Measurements from ENCODE around the gene TARS3. TPM values are rescaled to one million over a fixed set of nuclear protein-coding genes. Genes with fewer than 3 reads are reported as not detected.

Gene TARS3
- total and polyA plus RNA-seq, 8 donors = 4.4 to 9.3 (median 7.4) TPM

DNA sequence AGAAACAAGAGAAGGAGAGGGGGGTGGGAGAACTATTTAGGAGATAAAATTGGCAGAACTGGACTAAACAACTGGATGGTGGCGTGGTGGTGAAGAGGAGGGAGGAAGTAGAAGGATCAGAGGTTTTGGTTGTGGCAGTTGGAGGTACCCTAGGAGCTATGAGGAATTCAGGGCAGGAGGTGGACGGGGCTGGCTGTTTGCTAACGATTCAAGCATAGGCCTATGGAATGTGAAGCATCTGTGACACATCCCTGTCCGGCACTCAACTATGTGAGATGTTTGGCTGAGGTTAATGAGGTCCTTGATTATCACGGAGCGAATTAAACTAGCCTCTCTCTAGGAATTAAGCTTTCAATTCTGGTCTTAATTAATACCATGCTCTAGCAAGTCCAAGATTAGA is 13.5 kb downstream of the TARS3 start:
- Histone ChIP-seq H3K9me3 (no peaks in the 10 kb centered on the region), H3K36me3 (peaks cover 0 to 31% (median 6%) of the 10 kb centered on the region in 3 donors), H3K4me3 (no peak overlapping the region), H3K27me3 (no peaks in the 10 kb centered on the region), H3K27ac (no peak overlapping the region), H3K4me1 (no peaks in the 10 kb centered on the region)
- TF ChIP-seq, protein P1, sequence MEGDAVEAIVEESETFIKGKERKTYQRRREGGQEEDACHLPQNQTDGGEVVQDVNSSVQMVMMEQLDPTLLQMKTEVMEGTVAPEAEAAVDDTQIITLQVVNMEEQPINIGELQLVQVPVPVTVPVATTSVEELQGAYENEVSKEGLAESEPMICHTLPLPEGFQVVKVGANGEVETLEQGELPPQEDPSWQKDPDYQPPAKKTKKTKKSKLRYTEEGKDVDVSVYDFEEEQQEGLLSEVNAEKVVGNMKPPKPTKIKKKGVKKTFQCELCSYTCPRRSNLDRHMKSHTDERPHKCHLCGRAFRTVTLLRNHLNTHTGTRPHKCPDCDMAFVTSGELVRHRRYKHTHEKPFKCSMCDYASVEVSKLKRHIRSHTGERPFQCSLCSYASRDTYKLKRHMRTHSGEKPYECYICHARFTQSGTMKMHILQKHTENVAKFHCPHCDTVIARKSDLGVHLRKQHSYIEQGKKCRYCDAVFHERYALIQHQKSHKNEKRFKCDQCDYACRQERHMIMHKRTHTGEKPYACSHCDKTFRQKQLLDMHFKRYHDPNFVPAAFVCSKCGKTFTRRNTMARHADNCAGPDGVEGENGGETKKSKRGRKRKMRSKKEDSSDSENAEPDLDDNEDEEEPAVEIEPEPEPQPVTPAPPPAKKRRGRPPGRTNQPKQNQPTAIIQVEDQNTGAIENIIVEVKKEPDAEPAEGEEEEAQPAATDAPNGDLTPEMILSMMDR (IDR thresholded peaks at IDR 0.05) = no peak
- DNase-seq (no peak), FAIRE-seq (no peak), ATAC-seq (no peak)
- 81 to 84% methylated on average over 6 of the region's 6 CpGs for WGBS, 2 donors
- intact Hi-C loops (cut with DNase I) = no loop called here

DNA sequence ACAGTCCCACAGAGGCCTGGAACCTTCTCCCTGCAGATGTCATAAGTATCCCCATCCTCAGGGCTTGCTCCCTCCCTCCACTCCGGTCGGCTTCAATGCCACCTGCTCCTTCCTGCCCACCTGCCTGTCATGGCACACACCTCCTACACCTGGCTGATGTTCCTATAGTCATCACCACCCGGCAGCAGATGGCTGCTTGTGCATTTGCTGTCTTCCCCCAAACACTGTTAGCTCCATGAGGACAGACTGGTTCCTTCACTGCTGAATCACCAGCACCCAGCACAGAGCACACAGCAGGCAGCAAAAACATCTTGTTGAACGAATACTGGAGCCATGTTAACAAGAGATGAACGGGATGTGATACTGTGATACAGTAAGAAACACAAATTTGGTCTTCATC is 14.8 kb downstream of the TARS3 start:
- FAIRE-seq (no peak), ATAC-seq (no peak), DNase-seq (no peak)
- no peak overlapping the region for H3K27ac ChIP-seq
- intact Hi-C loops (cut with DNase I) = no loop called here
- no peaks in the 10 kb centered on the region for H3K4me1 ChIP-seq
- H3K9me3 ChIP-seq = no peaks in the 10 kb centered on the region
- H3K36me3 ChIP-seq = peaks cover 0 to 31% (median 6%) of the 10 kb centered on the region in 3 donors
- H3K27me3 ChIP-seq = no peaks in the 10 kb centered on the region
- TF ChIP-seq, protein P1 (IDR thresholded peaks at IDR 0.05) = no peak
- WGBS, 2 donors = 85 to 88% methylated on average over 5 of the region's 5 CpGs
- no peak overlapping the region for H3K4me3 ChIP-seq

DNA sequence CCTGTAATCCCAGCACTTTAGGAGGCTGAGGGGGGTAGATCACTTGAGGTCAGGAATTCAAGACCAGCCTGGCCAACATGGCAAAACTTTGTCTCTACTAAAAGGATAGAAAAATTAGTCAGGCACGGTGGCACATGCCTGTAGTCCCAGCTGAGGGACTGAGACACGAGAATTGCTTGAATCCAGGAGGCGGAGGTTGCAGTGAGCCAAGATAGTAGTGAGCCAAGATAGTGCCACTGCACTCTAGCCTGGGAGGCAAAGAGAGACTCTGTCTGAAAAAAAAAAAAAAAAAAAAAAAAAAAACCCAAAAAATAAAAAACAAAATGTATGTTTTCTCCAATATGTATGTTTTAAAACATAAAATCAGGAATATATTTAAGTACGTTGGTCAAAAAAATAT is 16.3 kb downstream of the TARS3 start:
- intact Hi-C loops (cut with DNase I) = no loop called here
- no peaks in the 10 kb centered on the region for H3K9me3 ChIP-seq
- no peak overlapping the region for H3K4me3 ChIP-seq
- TF ChIP-seq, protein P1 (IDR thresholded peaks at IDR 0.05) = no peak
- ATAC-seq (no peak), FAIRE-seq (no peak), DNase-seq (no peak)
- no peaks in the 10 kb centered on the region for H3K27me3 ChIP-seq
- no peak overlapping the region for H3K27ac ChIP-seq
- no peaks in the 10 kb centered on the region for H3K4me1 ChIP-seq
- WGBS, 2 donors = 83 to 92% methylated on average over 4 of the region's 4 CpGs
- H3K36me3 ChIP-seq = peaks cover 0 to 40% (median 6%) of the 10 kb centered on the region in 3 donors

DNA sequence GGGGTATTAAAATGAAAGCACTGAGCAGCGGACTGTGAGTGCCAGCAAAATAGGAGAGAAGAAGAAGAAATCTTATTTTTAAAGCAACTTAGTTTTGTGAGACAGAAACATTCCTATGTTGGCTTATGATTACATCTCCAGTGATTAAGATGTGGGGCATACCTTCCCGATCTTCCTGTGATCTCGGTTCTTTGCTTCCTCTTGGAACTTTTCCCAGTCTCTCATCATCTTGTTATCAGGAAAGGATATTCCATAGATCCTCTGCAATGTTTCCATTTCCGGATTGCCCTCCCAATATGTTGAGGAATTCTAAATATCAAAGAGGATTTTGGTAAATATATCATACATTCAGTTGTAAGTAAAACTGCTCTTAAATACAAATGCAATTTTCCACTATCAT is 22.2 kb downstream of the TARS3 start:
- Histone ChIP-seq H3K27ac (no peak overlapping the region), H3K9me3 (no peaks in the 10 kb centered on the region), H3K4me3 (no peak overlapping the region), H3K36me3 (peaks cover 0 to 61% (median 14%) of the 10 kb centered on the region in 3 donors), H3K27me3 (no peaks in the 10 kb centered on the region), H3K4me1 (no peaks in the 10 kb centered on the region)
- no peak for ATAC-seq
- FAIRE-seq = no peak
- intact Hi-C loops (cut with DNase I) = no loop called here
- DNase-seq = no peak
- TF ChIP-seq, protein P1 (IDR thresholded peaks at IDR 0.05) = no peak
- WGBS, 2 donors = 73 to 81% methylated on average over 4 of the region's 4 CpGs

DNA sequence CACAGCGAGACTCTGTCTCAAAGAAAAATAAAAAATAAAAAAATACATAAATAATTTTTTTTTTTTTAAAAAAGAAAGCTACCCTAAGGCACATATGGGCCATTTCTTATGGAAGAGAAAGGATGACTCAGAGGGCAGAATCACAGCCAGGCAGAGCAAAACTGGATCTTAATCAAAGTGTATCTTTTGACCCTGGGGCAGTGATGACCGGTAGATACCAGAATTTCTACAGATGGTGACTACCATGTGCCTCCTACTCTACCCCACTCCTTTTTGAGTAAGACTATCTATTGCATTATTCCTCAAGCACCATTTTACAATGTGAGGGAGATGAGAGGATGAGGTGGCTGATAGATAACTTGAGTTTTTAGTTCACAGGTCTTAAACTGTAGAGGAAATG is 26.0 kb downstream of the TARS3 start:
- ATAC-seq (no peak), FAIRE-seq (no peak)
- H3K36me3 ChIP-seq = peaks cover 0 to 65% (median 14%) of the 10 kb centered on the region in 3 donors

More for the DNA sequence above, 26.0 kb downstream of the TARS3 start:
- no peak overlapping the region for H3K4me3 ChIP-seq
- intact Hi-C loops (cut with DNase I) = no loop called here
- WGBS, 2 donors = 87 to 91% methylated on average over 2 of the region's 2 CpGs
- TF ChIP-seq, protein P1 (IDR thresholded peaks at IDR 0.05) = no peak
- no peaks in the 10 kb centered on the region for H3K9me3 ChIP-seq
- H3K4me1 ChIP-seq = no peaks in the 10 kb centered on the region
- no peak overlapping the region for H3K27ac ChIP-seq
- DNase-seq = no peak
- no peaks in the 10 kb centered on the region for H3K27me3 ChIP-seq

Measured in pancreas (tissue), 10 donors.